Suprapubic skin (tissue), 4 donors: ENCODE results near the gene RNF227. TPM values are rescaled to one million over a fixed set of nuclear protein-coding genes. Genes with fewer than 3 reads are reported as not detected.
"Not testable (repeated sequence)": the region's sequence is repeated elsewhere in the genome, so short reads cannot be mapped to it uniquely, and the experiment has no call there.

ENCODE experiments used
- DNase-seq, 2 donors: peaks; one replicate each; pipeline ENCODE4 v3.0.0-alpha.2; 2019; ENCODE audit warnings: low spot score in 2 of 2
- H3K27ac ChIP-seq: fragments of 200-600 bp; sonication (generic); one replicate; pipeline ENCODE4 v1.5.1; 2019
- H3K27me3 ChIP-seq: fragments of 200-600 bp; sonication (generic); one replicate; pipeline ENCODE4 v1.5.1; 2019
- H3K36me3 ChIP-seq: fragments of 200-600 bp; sonication (generic); one replicate; pipeline ENCODE4 v1.5.1; 2019
- H3K4me1 ChIP-seq: fragments of 200-600 bp; sonication (generic); one replicate; pipeline ENCODE4 v1.5.1; 2019
- H3K4me3 ChIP-seq: fragments of 200-600 bp; sonication (generic); one replicate; pipeline ENCODE4 v1.5.1; 2019; ENCODE audit warnings: mild to moderate bottlenecking
- H3K9me3 ChIP-seq: fragments of 200-600 bp; sonication (generic); one replicate; pipeline ENCODE4 v1.5.1; 2019
- EP300 ChIP-seq: sonication (generic); formaldehyde crosslinking; IDR thresholded peaks from one replicate; pipeline ENCODE4 v1.6.1; 2017; ENCODE audit warnings: antibody characterized with exemption
- POLR2A ChIP-seq, 2 donors: fragments of 450-650 bp; IDR thresholded peaks; one replicate each; pipeline ENCODE4 v1.6.1; 2017; ENCODE audit warnings: antibody characterized with exemption in 2 of 2, mild to moderate bottlenecking in 2 of 2, moderate library complexity in 2 of 2
- POLR2AphosphoS5 ChIP-seq, 3 donors: sonication (generic); formaldehyde crosslinking; IDR thresholded peaks; one replicate each; pipeline ENCODE4 v1.6.1; 2017; ENCODE audit warnings: antibody characterized with exemption in 3 of 3
- WGBS: methylation state at CpG from one replicate; pipeline ENCODE4 v1.1.5; 2018; 5-methylcytosine and 5-hydroxymethylcytosine counted together
- total RNA-seq, 4 donors: library from RNA; depleted of rRNA; stranded (reverse); fragments of >200 nt; gene quantifications; one replicate each; pipeline ENCODE4 v1.1.0, GENCODE V29; 2016
- TF ChIP-seq, protein P1 (sequence below), 2 donors: fragments of 200-600 bp in 1 of 2; fragments of 450-650 bp in 1 of 2; sonication (generic) in 1 of 2; IDR thresholded peaks; one replicate each; pipeline ENCODE4 v1.5.1; 2016 to 2019; ENCODE audit warnings: antibody characterized with exemption in 2 of 2, mild to moderate bottlenecking in 1 of 2, moderate library complexity in 1 of 2

RNF227 gene
- total RNA-seq, 4 donors from 2014 or later, result 51.1 to 66.3 (median 57.3) TPM

GRCh38 chr17:7955414-7956227, 39.5 kb upstream of the RNF227 start:
- 58% methylated on average over 13 of the region's 13 CpGs for WGBS
- Histone ChIP-seq H3K4me3 (no peak overlapping the region), H3K9me3 (no peaks in the 10 kb centered on the region), H3K27ac (no peak overlapping the region), H3K27me3 (peaks cover 3% of the 10 kb centered on the region), H3K36me3 (peaks cover 2% of the 10 kb centered on the region), H3K4me1 (no peaks in the 10 kb centered on the region)
- TF ChIP-seq, protein P1, sequence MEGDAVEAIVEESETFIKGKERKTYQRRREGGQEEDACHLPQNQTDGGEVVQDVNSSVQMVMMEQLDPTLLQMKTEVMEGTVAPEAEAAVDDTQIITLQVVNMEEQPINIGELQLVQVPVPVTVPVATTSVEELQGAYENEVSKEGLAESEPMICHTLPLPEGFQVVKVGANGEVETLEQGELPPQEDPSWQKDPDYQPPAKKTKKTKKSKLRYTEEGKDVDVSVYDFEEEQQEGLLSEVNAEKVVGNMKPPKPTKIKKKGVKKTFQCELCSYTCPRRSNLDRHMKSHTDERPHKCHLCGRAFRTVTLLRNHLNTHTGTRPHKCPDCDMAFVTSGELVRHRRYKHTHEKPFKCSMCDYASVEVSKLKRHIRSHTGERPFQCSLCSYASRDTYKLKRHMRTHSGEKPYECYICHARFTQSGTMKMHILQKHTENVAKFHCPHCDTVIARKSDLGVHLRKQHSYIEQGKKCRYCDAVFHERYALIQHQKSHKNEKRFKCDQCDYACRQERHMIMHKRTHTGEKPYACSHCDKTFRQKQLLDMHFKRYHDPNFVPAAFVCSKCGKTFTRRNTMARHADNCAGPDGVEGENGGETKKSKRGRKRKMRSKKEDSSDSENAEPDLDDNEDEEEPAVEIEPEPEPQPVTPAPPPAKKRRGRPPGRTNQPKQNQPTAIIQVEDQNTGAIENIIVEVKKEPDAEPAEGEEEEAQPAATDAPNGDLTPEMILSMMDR (IDR thresholded peaks at IDR 0.05), result no peak
- TF ChIP-seq POLR2A (IDR thresholded peaks at IDR 0.05), result no peak
- TF ChIP-seq POLR2AphosphoS5 (IDR thresholded peaks at IDR 0.05), result no peak
- no peak for TF ChIP-seq EP300
- DNase-seq, result no peak

DNA sequence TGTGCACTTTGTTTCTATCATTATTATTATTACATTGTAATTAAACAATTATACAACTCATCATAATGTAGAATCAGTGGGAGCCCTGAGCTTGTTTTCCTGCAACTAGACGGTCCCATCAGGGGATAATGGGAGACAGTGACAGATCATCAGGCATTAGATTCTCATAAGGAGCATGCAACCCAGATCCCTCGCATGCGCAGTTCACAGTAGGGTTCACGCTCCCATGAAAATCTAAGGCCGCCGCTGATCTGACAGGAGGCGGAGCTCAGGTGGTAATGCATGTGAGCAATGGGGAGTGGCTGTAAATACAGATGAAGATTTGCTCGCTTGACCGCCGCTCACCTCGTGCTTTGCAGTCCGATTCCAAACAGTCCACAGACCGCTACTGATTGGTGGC, 37.2 kb upstream of the RNF227 start:
- 97% methylated on average over 13 of the region's 13 CpGs for WGBS
- H3K4me3 ChIP-seq, H3K27me3 ChIP-seq, DNase-seq, H3K4me1 ChIP-seq, H3K9me3 ChIP-seq, H3K27ac ChIP-seq: not testable (repeated sequence)
- peaks cover 22% of the 10 kb centered on the region for H3K36me3 ChIP-seq

- DNase-seq, result no peak
- TF ChIP-seq POLR2AphosphoS5 (IDR thresholded peaks at IDR 0.05), result no peak
- TF ChIP-seq POLR2A (IDR thresholded peaks at IDR 0.05), result no peak
- no peak for TF ChIP-seq EP300
- TF ChIP-seq, protein P1 (IDR thresholded peaks at IDR 0.05), result no peak
- no peak overlapping the region for H3K4me3 ChIP-seq
- H3K27ac ChIP-seq, result no peak overlapping the region
- WGBS, result 69% methylated on average over 5 of the region's 5 CpGs
- no peaks in the 10 kb centered on the region for H3K4me1 ChIP-seq
- no peaks in the 10 kb centered on the region for H3K9me3 ChIP-seq
- no peaks in the 10 kb centered on the region for H3K27me3 ChIP-seq
- peaks cover 42% of the 10 kb centered on the region for H3K36me3 ChIP-seq
These were observed 35.2 kb upstream of the RNF227 start for GRCh38 chr17:7951143-7951792.

- no peaks in the 10 kb centered on the region for H3K27me3 ChIP-seq
- WGBS, result 54% methylated on average over 3 of the region's 3 CpGs
- TF ChIP-seq, protein P1 (IDR thresholded peaks at IDR 0.05), result no peak
- TF ChIP-seq EP300 (no peak), POLR2A (IDR thresholded peaks at IDR 0.05) (no peak), POLR2AphosphoS5 (IDR thresholded peaks at IDR 0.05) (no peak)
- H3K36me3 ChIP-seq, result peaks cover 49% of the 10 kb centered on the region
- no peaks in the 10 kb centered on the region for H3K4me1 ChIP-seq
- H3K9me3 ChIP-seq, result no peaks in the 10 kb centered on the region
- no peak for DNase-seq
- H3K4me3 ChIP-seq, result no peak overlapping the region
- no peak overlapping the region for H3K27ac ChIP-seq
These were observed 34.5 kb upstream of the RNF227 start for GRCh38 chr17:7950578-7950977.

DNA sequence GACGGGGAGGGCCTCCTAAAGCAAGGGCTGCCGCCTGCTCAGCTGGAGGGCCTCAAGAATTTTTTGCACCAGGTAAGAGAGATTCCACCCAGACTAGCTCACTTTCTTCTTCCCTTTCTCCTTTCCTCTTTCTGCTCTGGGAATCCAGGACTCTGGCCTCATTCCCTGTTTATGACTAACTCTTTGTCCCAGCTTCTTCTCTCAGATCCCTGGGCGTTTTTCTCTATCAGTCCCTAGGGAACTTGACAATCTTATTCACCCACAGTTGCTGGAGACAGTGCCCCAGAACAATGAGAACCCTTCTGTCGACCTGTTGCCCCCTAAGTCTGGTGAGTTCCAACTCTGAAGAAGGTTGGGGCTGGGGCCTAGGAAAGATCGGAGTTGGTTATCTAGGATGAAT, 31.6 kb upstream of the RNF227 start:
- TF ChIP-seq POLR2AphosphoS5 (IDR thresholded peaks at IDR 0.05) (no peak), EP300 (no peak), POLR2A (IDR thresholded peaks at IDR 0.05) (no peak)
- TF ChIP-seq, protein P1 (IDR thresholded peaks at IDR 0.05), result no peak
- Histone ChIP-seq H3K9me3 (no peaks in the 10 kb centered on the region), H3K4me3 (no peak overlapping the region), H3K27me3 (no peaks in the 10 kb centered on the region), H3K27ac (no peak overlapping the region), H3K4me1 (no peaks in the 10 kb centered on the region), H3K36me3 (peaks cover 75% of the 10 kb centered on the region)
- DNase-seq, result no peak
- 82% methylated on average over 5 of the region's 5 CpGs for WGBS
